Adrenal gland (tissue), 12 donors: ENCODE results near the gene TINCR. TPM values are rescaled to one million over a fixed set of nuclear protein-coding genes. Genes with fewer than 3 reads are reported as not detected.

Experiments
- DNase-seq, 7 donors: peaks; one replicate each; pipeline ENCODE4 v3.0.0-alpha.2; 2019 to 2020
- H3K27ac ChIP-seq, 5 donors: fragments of 200-600 bp; sonication (generic) in 4 of 5; 1 replicate in 3 of 5; 2 replicates in 2 of 5; pipeline versions ENCODE4 v1.5.1 to v1.8.0; 2016 to 2020; ENCODE audit warnings: mild to moderate bottlenecking in 1 of 5
- H3K27me3 ChIP-seq: fragments of 200-600 bp; 2 replicates; pipeline ENCODE4 v1.8.0; 2021
- H3K36me3 ChIP-seq, 2 donors: fragments of 200-600 bp; replicated peaks in 1 of 2; 1 replicate in 1 of 2; 2 replicates in 1 of 2; pipeline versions ENCODE4 v1.5.1 to v1.8.0; 2018 to 2022
- H3K4me1 ChIP-seq, 2 donors: fragments of 200-600 bp; replicated peaks in 1 of 2; 1 replicate in 1 of 2; 2 replicates in 1 of 2; pipeline versions ENCODE4 v1.5.1 to v1.8.0; 2018 to 2021
- H3K4me3 ChIP-seq, 4 donors: fragments of 200-600 bp; sonication (generic) in 3 of 4; one replicate each; pipeline ENCODE4 v1.5.1; 2016 to 2018
- H3K9me3 ChIP-seq, 3 donors: fragments of 200-600 bp; sonication (generic) in 1 of 3; replicated peaks in 1 of 3; 1 replicate in 2 of 3; 2 replicates in 1 of 3; pipeline versions ENCODE4 v1.5.1 to v1.8.0; 2016 to 2021
- CTCF ChIP-seq, 6 experiments: fragments of 450-650 bp in 4 of 6; fragments of 200-600 bp in 2 of 6; sonication (generic) in 1 of 6; IDR thresholded peaks; 1 replicate in 5 of 6; 2 replicates in 1 of 6; pipeline versions ENCODE4 v1.5.1 to v1.8.0; 2016 to 2021; ENCODE audit warnings: antibody characterized with exemption in 6 of 6, mild to moderate bottlenecking in 2 of 6, moderate library complexity in 1 of 6
- POLR2A ChIP-seq, 2 donors: fragments of 450-650 bp; IDR thresholded peaks; one replicate each; pipeline ENCODE4 v1.6.1; 2017; ENCODE audit warnings: antibody characterized with exemption in 2 of 2, mild to moderate bottlenecking in 2 of 2, moderate library complexity in 1 of 2
- WGBS, 4 donors: extraction: QIAGEN DNeasy Blood & Tissue Kit in 2 of 4; methylation state at CpG; one replicate each; pipeline versions ENCODE4 v1.1.5 to v1.1.7; 2013 to 2017; 5-methylcytosine and 5-hydroxymethylcytosine counted together
- intact Hi-C, 2 donors: fragments of 100-400 bp; cut with DNase I; formaldehyde crosslinking; loops; one replicate each; pipeline versions ENCODE4 v1.14.1 to v1.15.0; 2022 to 2023
- polyA plus RNA-seq, 3 donors: library from polyadenylated mRNA; stranded (reverse); fragments of 200-250 nt in 2 of 3; fragments of 350-450 nt in 1 of 3; fragmentation: Illumina TruSeq in 1 of 3; extraction: RNeasy Lipid Tissue Mini Kit (QIAGEN cat#74804) in 1 of 3; gene quantifications; one replicate each; pipeline ENCODE4 v1.2.3, GENCODE V29; 2013 to 2014
- total RNA-seq, 9 donors: library from RNA; depleted of rRNA in 4 of 9; stranded (reverse); fragments of >200 nt in 4 of 9; fragments of 120-200 nt in 1 of 9; fragmentation: NEBNext Ultra II Directional in 1 of 9; extraction: Animal tissue kit (Norgen Biotek cat#: 25700) in 1 of 9; gene quantifications; one replicate each; pipeline versions ENCODE4 v1.1.0 to v1.2.4, GENCODE V29; 2013 to 2023
- donor health status: healthy with polysubstance abuse.
- donor health status: Bipolar disorder and iron deficiency.
- donor health status: DM: yes; HTN: yes; CAD: no.
- donor health status: DM: no; HTN: no; CAD: no.
- donor health status: DM: no; HTN: no; CAD: no.
- donor health status: DM: yes; HTN: yes; CAD: no.

The TINCR gene
- total and polyA plus RNA-seq, 12 donors = 0.22 to 3.0 (median 0.77) TPM; not detected in 3

DNA sequence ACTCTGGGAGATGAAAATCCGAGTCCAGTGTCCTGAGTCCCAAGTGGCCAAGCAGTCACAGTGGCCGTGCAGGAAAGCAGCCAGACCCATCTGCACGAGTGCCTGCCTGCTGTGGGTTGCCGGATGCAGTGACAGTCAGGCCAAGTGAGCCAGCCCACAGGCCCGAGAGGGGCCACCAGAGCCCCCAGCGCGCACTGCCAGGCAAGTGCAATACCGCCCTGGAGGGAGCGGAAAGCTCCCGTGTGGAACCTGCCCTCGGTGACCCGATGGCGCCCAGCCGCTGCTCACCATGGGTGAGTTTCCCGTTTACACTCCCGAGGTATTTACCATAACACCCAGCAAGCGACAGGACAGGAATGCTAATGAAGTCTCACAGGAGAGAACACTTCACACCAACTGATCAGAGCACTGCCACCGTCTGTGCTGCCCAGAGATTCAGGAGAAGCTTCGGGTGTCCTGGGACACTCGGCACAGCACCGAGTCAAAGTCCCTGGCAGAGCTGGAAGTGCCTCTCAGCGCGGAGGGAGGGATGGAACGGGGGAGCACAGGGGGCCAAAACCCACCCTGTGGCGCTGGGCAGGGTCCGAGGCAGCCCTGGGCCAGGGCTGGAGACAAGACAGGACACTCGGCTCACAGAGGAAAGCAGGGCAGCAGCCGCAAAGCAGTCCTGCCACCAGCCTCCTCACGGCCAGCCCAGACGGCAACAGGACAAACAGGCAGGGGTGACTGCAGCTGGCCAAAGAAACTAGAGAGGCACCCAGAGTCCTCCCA is 21.3 kb upstream of the TINCR start:
- Histone ChIP-seq H3K9me3 (no peaks in the 10 kb centered on the region), H3K4me1 (peaks cover 0 to 19% of the 10 kb centered on the region in 2 donors), H3K27me3 (no peaks in the 10 kb centered on the region), H3K4me3 (no peak overlapping the region), H3K36me3 (peaks cover 0 to 80% of the 10 kb centered on the region in 2 donors), H3K27ac (peak overlapping the region in 2 of 5 donors; percentile 25 to 52)
- intact Hi-C loops = loop anchor here in 1 of 2 donors (10.0 kb wide), 1 partner anchor 534 kb away; no protein-coding TSS in a partner anchor
- TF ChIP-seq CTCF (IDR thresholded peaks at IDR 0.05) = no peak
- no peak for TF ChIP-seq POLR2A (IDR thresholded peaks at IDR 0.05)
- peak in 1 of 7 donors; percentile 19 for DNase-seq
- WGBS, 4 donors = 79 to 84% (median 80%) methylated on average over 14 to 30 of the region's 30 CpGs

DNA sequence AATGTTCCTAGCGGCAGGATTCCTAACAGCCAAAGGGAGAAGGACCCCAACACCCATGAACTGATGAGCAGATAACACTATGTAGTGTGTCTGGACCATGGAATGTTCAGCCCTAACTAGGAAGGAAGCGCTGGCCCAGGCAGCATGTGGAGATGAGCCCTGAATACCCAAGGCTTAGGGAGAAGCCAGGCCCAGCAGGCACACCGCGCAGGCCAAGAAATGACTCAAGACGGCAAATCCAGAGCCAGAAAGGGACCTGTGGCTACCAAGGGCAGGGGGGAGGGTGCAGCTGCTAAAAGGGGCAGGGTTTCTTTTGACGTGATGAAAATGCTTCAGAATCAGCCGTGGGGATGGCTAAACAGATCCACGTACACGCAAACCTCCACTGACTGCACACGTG is 20.7 kb upstream of the TINCR start:
- TF ChIP-seq POLR2A (IDR thresholded peaks at IDR 0.05) (no peak), CTCF (IDR thresholded peaks at IDR 0.05) (no peak)
- Histone ChIP-seq H3K36me3 (peaks cover 0 to 74% of the 10 kb centered on the region in 2 donors), H3K27ac (peak overlapping the region in 2 of 5 donors; percentile 25 to 52), H3K27me3 (no peaks in the 10 kb centered on the region), H3K4me1 (peaks cover 0 to 19% of the 10 kb centered on the region in 2 donors), H3K4me3 (no peak overlapping the region), H3K9me3 (no peaks in the 10 kb centered on the region)
- intact Hi-C loops = loop anchor here in 1 of 2 donors (10.0 kb wide), 1 partner anchor 534 kb away; no protein-coding TSS in a partner anchor
- peak in 6 of 7 donors; percentile 76 to 82 (median 78) for DNase-seq
- 51 to 65% (median 61%) methylated on average over 8 to 10 of the region's 10 CpGs for WGBS, 4 donors

DNA sequence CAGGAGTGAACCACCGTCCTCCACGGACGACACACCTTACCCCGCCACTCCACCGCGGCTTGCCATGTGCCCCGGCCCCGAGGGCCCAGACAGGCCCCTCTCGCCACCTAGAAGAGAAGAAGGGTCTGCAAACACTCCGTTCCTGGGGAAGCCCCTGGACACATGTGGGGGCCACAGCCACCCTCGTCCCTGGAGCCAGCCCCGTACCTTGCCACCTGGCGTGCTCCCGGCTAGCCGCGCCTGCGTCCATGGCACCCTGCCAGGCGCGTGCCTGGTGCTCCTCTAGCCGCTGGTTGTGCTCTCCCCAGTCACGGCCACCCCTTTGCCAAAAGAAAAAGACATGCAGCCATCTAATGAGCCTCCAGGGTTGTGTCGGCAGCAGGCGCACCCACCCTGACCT is 19.9 kb upstream of the TINCR start:
- 70 to 90% (median 87%) methylated on average over 4 to 23 of the region's 23 CpGs for WGBS, 4 donors
- Histone ChIP-seq H3K4me1 (peaks cover 0 to 19% of the 10 kb centered on the region in 2 donors), H3K27me3 (no peaks in the 10 kb centered on the region), H3K9me3 (no peaks in the 10 kb centered on the region), H3K27ac (peak overlapping the region in 1 of 5 donors; percentile 5), H3K4me3 (no peak overlapping the region), H3K36me3 (peaks cover 0 to 66% of the 10 kb centered on the region in 2 donors)
- no peak for TF ChIP-seq POLR2A (IDR thresholded peaks at IDR 0.05)
- no peak for TF ChIP-seq CTCF (IDR thresholded peaks at IDR 0.05)
- intact Hi-C loops = loop anchor here in 1 of 2 donors (10.0 kb wide), 1 partner anchor 533 kb away; no protein-coding TSS in a partner anchor
- no peak for DNase-seq

- H3K4me1 ChIP-seq = peaks cover 0 to 19% of the 10 kb centered on the region in 2 donors
- no peaks in the 10 kb centered on the region for H3K27me3 ChIP-seq
- TF ChIP-seq POLR2A (IDR thresholded peaks at IDR 0.05) = no peak
- TF ChIP-seq CTCF (IDR thresholded peaks at IDR 0.05) = no peak
- no peaks in the 10 kb centered on the region for H3K9me3 ChIP-seq
- no peak overlapping the region for H3K27ac ChIP-seq
- intact Hi-C loops = loop anchor here in 1 of 2 donors (10.0 kb wide), 1 partner anchor 532 kb away; no protein-coding TSS in a partner anchor
- peaks cover 0 to 61% of the 10 kb centered on the region in 2 donors for H3K36me3 ChIP-seq
- no peak overlapping the region for H3K4me3 ChIP-seq
- WGBS, 4 donors = 89 to 95% (median 90%) methylated on average over 12 to 16 of the region's 16 CpGs
- DNase-seq = no peak
Observed at GRCh38 chr19:5587071-5587455, 19.3 kb upstream of the TINCR start.
